Brain microvascular endothelial cell (primary cell): ENCODE results near the gene TMEM143.

Experiments used
- DNase-seq: peaks from one replicate; pipeline ENCODE4 v3.0.0-alpha.2; 2020
- H3K27ac ChIP-seq: fragments of 250-450 bp; sonication (Bioruptor Pico); 2 replicates; pipeline ENCODE4 v1.5.1; 2020; ENCODE audit warnings: mild to moderate bottlenecking, moderate library complexity
- H3K27me3 ChIP-seq: fragments of 250-450 bp; sonication (Bioruptor Pico); replicated peaks from 2 replicates; pipeline ENCODE4 v1.5.1; 2020; ENCODE audit warnings: mild to moderate bottlenecking
- H3K36me3 ChIP-seq: fragments of 250-450 bp; sonication (Bioruptor Pico); replicated peaks from 2 replicates; pipeline ENCODE4 v1.5.1; 2020; ENCODE audit warnings: mild to moderate bottlenecking
- H3K4me3 ChIP-seq: 2 replicates; pipeline ENCODE4 v1.5.1; 2011; ENCODE audit warnings: low read depth, mild to moderate bottlenecking, control low read depth, low read length, moderate library complexity
- CTCF ChIP-seq: IDR thresholded peaks from 2 replicates; pipeline ENCODE4 v1.5.1; 2011; ENCODE audit warnings: low read depth, mild to moderate bottlenecking, moderate library complexity, low read length, control low read depth, inconsistent platforms; ENCODE audit errors: missing control alignments
- in situ Hi-C: cut with HindIII; loops from 2 replicates; pipeline ENCODE4 v1.10.0; 2017; ENCODE audit warnings: low sequenced_read_pairs, low pct_ligation_motif_present

The TMEM143 gene

GRCh38 chr19:48303866-48304265 is 59.9 kb downstream of the TMEM143 start:
- Histone ChIP-seq H3K27me3 (no peaks in the 10 kb centered on the region), H3K36me3 (no peaks in the 10 kb centered on the region), H3K4me3 (no peak overlapping the region), H3K27ac (no peak overlapping the region)
- DNase-seq = no peak
- in situ Hi-C loops = no loop called here
- TF ChIP-seq CTCF = no peak

- H3K27ac ChIP-seq = no peak overlapping the region
- in situ Hi-C loops = no loop called here
- no peak overlapping the region for H3K4me3 ChIP-seq
- TF ChIP-seq CTCF = no peak
- H3K27me3 ChIP-seq = no peaks in the 10 kb centered on the region
- no peak for DNase-seq
- H3K36me3 ChIP-seq = no peaks in the 10 kb centered on the region
Measured at GRCh38 chr19:48303367-48303766, 60.4 kb downstream of the TMEM143 start.

GRCh38 chr19:48302600-48302959 is 61.2 kb downstream of the TMEM143 start:
- in situ Hi-C loops = no loop called here
- TF ChIP-seq CTCF = no peak
- no peak overlapping the region for H3K4me3 ChIP-seq
- no peaks in the 10 kb centered on the region for H3K27me3 ChIP-seq
- DNase-seq = no peak
- no peaks in the 10 kb centered on the region for H3K36me3 ChIP-seq
- no peak overlapping the region for H3K27ac ChIP-seq

GRCh38 chr19:48301886-48302599 is 61.7 kb downstream of the TMEM143 start:
- no peak for TF ChIP-seq CTCF
- H3K27me3 ChIP-seq = no peaks in the 10 kb centered on the region
- in situ Hi-C loops = no loop called here
- H3K36me3 ChIP-seq = no peaks in the 10 kb centered on the region
- no peak overlapping the region for H3K4me3 ChIP-seq
- DNase-seq = no peak
- no peak overlapping the region for H3K27ac ChIP-seq

GRCh38 chr19:48297975-48298374 is 65.8 kb downstream of the TMEM143 start:
- no peak overlapping the region for H3K27ac ChIP-seq
- TF ChIP-seq CTCF = no peak
- H3K27me3 ChIP-seq = no peaks in the 10 kb centered on the region
- H3K36me3 ChIP-seq = no peaks in the 10 kb centered on the region
- in situ Hi-C loops = no loop called here
- DNase-seq = no peak
- H3K4me3 ChIP-seq = no peak overlapping the region
